Renal pelvis (tissue), 4 donors: ENCODE data around the gene TSSK6. TPM values are rescaled to one million over a fixed set of nuclear protein-coding genes. Genes with fewer than 3 reads are reported as not detected.
A peak's percentile ranks its signal among the peaks of the same experiment; 100 is the strongest.
"Not testable (repeated sequence)": the region's sequence is repeated elsewhere in the genome, so short reads cannot be mapped to it uniquely, and the experiment has no call there.

ENCODE experiments used
- DNase-seq: peaks from one replicate; pipeline ENCODE4 v3.0.0-alpha.2; 2013
- polyA plus RNA-seq, 3 donors: library from polyadenylated mRNA; unstranded; fragments of 120-200 nt; gene quantifications; one replicate each; pipeline ENCODE4 v1.2.1, GENCODE V29; 2013; ENCODE audit not compliant: insufficient read length in 3 of 3

TSSK6 gene
- polyA plus RNA-seq, 3 donors = 1.2 to 2.3 (median 1.5) TPM

- peak; percentile 95 for DNase-seq
Observed at GRCh38 chr19:19488875-19489690, 26.3 kb downstream of the TSSK6 start.

GRCh38 chr19:19487950-19488874, 27.1 kb downstream of the TSSK6 start:
- DNase-seq = no peak

- no peak for DNase-seq
Observed at GRCh38 chr19:19487077-19487949, 28.0 kb downstream of the TSSK6 start.

GRCh38 chr19:19486343-19487076, 28.8 kb downstream of the TSSK6 start:
- DNase-seq = no peak

- DNase-seq = no peak
Observed at GRCh38 chr19:19485998-19486290, 29.4 kb downstream of the TSSK6 start.

GRCh38 chr19:19485161-19485997, 30.0 kb downstream of the TSSK6 start:
- DNase-seq = no peak

GRCh38 chr19:19482809-19483596, 32.3 kb downstream of the TSSK6 start:
- no peak for DNase-seq

GRCh38 chr19:19480688-19481087, 34.7 kb downstream of the TSSK6 start:
- DNase-seq = no peak

- DNase-seq = no peak
Observed at GRCh38 chr19:19477705-19478383, 37.5 kb downstream of the TSSK6 start.

- DNase-seq = no peak
Observed at GRCh38 chr19:19475849-19476828, 39.2 kb downstream of the TSSK6 start.

- DNase-seq = no peak
Observed at GRCh38 chr19:19475015-19475765, 40.2 kb downstream of the TSSK6 start.

- not testable (repeated sequence) for DNase-seq
Observed at GRCh38 chr19:19472106-19472505, 43.2 kb downstream of the TSSK6 start.

GRCh38 chr19:19471682-19472081, 43.7 kb downstream of the TSSK6 start:
- DNase-seq = no peak

- no peak for DNase-seq
Observed at GRCh38 chr19:19470579-19470978, 44.8 kb downstream of the TSSK6 start.

- no peak for DNase-seq
Observed at GRCh38 chr19:19468424-19469050, 46.8 kb downstream of the TSSK6 start.

- no peak for DNase-seq
Observed at GRCh38 chr19:19466201-19466600, 49.1 kb downstream of the TSSK6 start.
